Glomerular visceral epithelial cell (primary cell): ENCODE measurements around the gene CYTH2.
"Not testable (repeated sequence)": the region's sequence is repeated elsewhere in the genome, so short reads cannot be mapped to it uniquely, and the experiment has no call there.

Experiments
- DNase-seq: peaks from one replicate; pipeline ENCODE4 v3.0.0-alpha.2; 2016; ENCODE audit errors: extremely low spot score

Gene CYTH2

DNA sequence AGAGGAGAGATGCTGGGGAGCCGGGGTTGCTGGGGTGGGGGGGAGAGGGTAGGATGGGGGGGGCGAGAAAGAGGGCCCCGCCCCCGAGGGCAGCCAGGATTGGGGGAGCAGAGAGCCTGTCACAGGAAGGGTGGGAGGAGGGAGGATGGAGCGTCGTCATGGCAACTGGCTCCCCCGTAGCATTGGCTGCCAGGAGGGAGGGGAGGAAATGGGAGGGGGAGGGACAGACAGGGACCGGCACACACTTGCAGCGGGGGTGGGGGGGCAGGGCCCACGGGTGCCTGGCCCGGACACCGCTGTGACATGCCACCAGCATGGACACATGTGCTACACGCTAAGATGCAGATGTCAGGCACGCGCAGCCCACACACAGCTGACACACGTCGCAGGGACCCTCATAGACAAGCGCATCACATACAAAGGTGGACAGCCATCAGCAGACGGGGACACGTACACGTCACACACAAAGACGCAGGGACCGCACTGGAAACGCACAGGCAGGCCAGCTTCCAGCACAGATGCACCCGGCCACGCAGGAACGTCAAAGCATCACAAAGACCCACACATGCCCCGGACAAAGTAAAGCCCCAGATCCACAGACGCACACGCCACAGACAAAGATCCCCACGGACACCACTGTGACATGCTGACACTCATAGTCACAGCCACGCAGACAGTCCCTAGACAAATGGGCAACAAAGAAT lies 42.8 kb downstream of the CYTH2 start, which contains the start of gene LMTK3:
TSS of gene LMTK3 (minus strand) at position 36 of the 704 bp plus-strand sequence. CDS start 259 bp downstream, outside the sequence.
- no peak for DNase-seq

DNA sequence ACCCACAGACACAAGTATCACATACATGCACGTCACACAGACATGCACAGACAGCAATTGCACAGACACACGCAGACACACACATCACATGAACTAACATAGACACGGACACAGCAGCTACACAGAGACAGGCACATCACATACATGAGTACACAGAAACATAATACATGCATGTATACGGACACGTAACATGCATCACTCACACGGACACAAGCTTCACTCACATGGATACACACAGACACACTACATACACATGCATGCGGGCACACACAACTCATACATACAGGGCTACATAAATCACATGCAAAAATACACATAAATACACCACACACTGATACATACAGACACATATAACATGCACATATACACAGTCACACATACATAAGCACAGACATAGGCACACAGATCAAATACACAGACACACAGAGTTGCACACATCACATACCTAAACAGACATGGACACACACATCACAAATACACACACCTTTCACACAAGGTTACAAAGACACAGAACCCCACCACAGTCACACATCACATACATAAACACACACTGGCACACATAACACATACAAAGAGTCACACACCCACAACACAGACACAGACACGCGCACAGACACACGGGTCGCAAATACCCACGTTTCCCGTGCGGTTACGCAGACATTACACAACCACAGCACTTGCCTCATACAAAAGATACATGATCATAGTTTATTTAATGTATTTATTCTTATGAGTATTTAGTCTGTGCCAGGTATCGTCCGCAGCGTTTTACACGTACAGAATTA lies 43.5 kb downstream of the CYTH2 start:
- DNase-seq = no peak

DNA sequence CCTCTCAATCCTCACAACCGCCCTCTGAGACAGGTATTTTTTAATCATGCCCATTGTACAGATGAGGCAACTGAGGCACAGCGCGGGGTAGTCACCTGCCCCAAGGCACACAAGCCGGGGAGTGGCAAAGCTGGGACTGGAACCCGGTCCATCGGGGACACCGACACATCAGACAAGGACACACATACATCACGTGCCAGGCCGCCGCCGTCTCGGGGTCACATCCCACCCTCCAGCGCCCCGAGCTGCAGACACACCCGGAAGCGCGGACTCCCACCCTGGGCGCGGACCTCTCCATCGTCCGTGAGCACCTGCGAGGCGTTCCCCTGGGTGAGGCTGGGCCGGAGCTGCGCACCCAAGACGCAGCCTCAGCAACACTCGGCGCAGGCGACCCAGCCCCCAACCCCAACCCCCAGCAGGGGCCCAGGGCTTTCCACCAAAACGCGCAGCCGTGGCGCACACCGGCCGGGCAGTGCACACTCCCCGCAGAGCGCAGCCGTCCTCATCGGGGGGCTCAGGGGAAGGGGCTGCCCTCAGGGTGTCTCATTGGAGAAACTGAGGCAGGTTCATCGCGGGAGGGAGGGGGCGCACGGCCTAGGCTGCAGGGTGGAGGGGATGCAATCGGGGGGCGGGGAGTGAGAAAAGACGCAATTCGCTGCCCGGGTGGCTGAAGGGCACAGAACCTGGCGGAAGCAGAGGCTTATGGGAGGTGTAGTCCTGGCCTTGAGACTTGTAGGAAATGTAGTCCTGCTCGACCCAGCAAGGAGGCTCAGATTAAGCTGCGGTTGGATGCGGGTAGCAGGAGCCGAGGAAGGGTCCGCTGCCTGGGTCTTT lies 44.3 kb downstream of the CYTH2 start:
- DNase-seq = peak; percentile 57

DNA sequence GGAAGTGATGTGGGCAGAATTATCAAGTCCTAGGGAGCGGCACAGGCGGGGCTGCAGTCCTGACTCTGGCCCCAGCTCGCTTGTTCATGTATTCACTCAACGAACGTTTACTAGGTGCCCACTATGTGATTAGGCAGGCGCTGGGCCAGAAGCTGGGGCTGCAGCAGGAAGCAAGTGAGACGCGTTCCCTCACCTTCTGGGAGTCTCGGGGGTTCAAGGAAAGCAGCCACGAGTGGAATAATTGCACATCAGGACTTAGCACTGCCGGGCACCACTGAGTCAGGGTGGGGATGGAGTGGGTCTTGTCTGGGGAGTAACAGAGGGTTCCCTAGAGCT lies 44.9 kb downstream of the CYTH2 start:
- DNase-seq = no peak

DNA sequence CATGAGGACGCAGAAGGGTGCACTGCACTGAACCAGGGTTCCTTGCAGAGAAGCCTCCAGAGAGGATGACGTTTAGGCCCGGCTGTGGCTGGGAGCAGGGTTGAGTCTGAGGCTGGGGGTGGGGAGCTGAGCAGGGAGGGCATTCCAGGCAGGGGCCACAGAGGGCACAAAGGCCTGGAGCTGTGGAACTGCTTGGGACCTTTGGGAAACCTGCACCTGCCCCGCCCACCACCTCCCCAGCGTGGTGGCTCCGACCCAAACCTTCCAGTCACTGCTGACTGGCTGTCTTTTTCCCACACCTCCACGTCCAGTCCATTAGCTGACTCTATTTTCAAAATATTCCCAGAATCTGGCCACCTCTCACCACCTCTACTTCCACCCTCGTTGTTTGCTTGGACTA lies 47.4 kb downstream of the CYTH2 start:
- no peak for DNase-seq

DNA sequence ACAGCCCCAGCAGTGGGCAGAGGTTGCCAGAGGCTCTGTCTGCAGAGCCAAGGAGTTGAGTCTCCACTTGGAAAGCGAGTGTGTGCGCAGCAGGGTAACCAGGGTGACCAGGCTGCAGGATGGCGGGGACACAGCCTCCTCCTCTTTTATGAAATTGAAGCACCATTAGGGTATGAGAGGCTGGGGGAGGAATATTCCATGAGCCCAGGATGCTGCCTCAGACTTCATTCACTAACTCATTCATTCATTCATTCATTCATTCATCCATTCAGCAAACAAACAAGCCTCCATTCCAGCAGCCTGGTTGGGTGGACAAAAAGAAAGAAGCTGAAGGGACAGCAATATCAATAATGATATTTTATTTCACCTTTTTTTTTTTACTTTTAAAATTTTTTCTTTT lies 49.0 kb downstream of the CYTH2 start:
- no peak for DNase-seq

DNA sequence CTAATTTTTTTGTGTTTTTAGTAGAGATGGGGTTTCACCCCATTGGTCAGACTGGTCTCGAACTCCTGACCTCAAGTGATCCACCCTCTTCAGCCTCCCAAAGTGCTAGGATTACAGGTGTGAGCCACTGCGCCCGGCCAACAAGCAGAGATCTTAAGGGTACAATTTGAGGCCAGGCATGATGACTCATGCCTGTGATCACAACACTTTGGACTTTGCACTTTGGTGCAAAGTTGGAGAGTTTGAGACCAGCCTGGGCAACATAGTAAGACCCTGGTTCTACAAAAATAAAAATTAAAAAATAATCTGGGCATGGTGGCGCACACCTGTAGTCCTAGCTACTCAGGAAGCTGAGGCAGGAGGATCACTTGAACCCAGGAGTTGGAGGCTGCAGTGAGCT lies 50.3 kb downstream of the CYTH2 start:
- not testable (repeated sequence) for DNase-seq

DNA sequence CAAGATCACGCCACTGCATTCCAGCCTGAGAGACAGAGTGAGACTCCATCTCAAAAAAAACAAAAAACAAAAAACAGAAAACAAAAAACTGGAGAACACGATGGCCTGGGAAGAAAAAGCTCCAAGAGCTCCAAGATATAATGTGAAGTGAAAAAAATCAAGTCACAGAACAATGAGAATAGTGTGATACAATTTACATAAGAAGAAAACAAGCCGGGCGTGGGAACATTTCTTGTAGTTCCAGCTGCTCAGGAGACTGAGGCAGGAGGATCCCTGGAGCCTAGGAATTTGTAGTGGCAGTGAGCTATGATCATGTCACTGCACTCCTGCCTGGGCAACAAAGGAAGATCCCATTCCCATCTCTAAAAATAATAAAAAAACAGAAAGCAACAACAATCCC lies 51.0 kb downstream of the CYTH2 start:
- DNase-seq = no peak

DNA sequence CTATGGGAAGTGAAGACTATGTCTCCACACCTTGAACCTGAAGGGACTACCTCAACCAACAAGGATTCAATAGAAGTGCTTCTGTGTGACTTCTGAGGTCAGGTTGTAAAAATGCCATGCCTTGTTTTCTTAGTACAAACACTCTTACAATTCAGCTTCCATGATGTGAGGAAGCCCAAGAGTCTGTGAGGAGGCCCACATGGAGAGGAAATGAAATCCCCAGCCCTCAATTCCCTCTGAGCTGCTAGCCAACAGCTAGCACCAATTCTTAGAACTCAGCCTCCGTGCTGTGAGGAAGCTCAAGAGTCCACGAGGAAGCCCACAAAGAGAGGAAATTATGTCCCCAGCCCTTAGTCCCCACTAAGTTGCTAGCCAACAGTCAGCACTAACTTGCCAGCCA lies 55.1 kb downstream of the CYTH2 start:
- no peak for DNase-seq

DNA sequence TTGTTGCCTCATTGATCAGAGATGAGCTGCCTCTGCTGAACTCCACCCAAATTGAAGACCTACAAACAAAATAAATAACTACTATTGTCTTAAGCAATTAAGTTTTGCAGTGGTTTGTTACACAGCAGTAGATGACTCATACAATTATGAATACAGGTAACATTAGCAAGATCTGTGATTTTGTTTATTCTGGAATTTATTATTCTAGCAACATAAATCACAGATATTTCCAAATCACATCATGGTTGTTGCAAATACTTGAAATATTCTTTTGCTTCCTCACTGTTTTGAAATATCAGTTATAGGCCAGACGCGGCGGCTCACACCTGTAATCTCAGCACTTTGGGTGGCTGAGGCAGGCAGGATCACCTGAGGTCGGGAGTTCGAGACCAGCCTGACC lies 55.6 kb downstream of the CYTH2 start:
- no peak for DNase-seq

DNA sequence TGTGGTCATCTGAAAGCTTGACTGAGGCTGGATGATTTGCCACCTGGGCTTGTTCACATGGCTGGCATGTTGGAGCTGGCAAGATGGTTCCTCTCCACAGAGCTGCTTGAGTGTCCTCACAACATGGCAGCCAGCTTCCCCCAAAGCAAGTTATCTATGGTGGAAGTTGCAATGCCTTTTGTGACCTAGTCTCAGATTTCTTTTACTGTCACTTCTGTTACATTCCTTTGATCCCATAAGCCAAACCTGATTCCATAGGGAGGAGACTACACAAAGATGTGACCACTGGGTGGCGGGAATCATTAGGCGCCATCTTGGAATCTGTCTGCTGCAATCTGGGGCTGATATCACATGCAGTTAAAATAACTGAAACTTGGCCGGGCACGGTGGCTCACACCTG lies 60.0 kb downstream of the CYTH2 start:
- no peak for DNase-seq

DNA sequence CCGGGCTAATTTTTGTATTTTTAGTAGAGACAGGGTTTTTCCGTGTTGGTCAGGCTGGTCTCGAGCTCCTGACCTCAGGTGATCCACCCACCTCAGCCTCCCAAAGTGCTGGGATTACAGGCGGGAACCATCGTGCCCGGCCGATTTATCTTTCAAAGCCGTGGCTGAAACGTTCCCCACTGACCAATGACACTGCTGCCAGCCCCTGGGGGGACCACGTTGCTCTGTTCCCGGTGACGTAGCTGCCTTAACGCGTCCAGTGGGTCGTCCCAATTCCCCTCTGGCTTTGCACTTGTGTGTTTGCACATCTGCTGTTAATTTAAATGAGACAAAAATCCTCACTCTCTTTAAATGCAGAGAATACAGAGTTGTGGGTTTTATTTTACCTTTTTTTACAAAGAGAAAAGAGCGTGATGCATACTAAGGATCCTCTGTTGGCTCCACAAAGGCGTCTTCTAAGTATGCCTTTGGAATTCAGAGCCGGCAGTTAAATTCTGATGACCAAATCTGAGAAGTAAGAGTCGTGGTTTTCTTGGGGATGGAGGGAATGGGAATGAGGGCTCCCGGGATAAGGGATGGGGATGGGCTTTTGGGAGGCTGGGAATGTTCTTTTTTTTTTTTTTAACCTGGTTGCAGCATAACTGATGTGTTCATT lies 61.0 kb downstream of the CYTH2 start:
- no peak for DNase-seq

DNA sequence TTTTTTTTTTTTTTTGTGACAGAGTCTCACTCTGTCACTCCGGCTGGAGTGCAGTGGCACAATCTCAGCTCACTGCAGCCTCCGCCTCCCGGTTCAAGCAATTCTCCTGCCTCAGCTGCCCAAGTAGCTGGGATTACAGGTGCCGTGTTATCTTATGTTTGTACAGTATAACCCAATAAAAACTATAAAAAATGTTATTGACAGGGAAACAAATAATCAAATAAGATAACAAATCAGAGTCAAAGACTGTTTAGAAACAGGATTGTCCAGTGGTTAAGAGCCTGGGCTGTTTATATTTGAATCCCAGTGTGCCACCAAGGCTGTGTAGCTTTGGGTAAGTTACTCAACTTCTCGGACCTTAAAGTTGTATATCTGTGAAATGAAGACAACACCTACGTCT lies 61.6 kb downstream of the CYTH2 start:
- DNase-seq = no peak
